ENCODE measurements around the gene ACTN1.

Gene ACTN1

GRCh38 chr14:68970038-68970612, 9.0 kb downstream of the ACTN1 start:
- no peak for DNase-seq (ENCODE audit: extremely low read depth in 1 of 2, low read depth in 1 of 2)

DNA sequence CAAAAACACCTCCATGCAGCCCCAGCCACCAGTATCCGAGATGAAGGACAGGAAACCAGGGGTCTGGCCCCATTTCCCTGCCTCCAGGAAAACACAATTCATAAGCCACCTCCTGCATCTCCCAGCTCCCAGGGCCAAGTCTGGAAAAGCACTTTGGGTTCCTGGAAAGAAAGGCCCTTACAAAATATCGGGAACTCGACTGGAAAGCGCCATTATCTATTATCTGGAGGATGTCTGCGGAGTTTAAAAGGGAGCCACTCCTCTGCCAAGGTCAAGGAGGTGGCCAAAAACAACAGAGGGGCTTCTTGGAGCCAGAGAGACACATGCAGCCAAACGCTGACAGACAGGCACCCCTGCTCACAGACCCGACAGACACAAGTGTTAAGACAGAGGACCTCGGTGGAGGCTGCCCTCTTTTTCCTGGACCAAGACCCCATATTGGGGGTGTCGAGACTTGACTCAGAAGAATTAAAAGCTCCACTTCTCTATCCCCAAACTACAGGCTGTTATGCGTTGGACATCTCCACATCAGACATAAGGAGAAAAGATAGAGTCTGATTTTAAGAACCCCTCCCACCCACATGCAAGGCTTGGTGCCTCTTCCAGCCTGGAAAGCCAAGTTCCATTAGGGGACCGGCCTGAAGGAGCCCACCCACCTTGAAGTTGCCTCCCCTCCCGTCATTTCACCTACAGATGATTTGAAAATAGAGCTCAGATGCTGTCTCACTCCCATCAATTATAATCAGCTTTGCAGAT, 9.6 kb downstream of the ACTN1 start:
- DNase-seq (ENCODE audit: extremely low read depth in 1 of 2, low read depth in 1 of 2) = no peak

- DNase-seq (ENCODE audit: extremely low read depth in 1 of 2, low read depth in 1 of 2) = no peak
Measured at GRCh38 chr14:68968721-68969120, 10.4 kb downstream of the ACTN1 start.

DNA sequence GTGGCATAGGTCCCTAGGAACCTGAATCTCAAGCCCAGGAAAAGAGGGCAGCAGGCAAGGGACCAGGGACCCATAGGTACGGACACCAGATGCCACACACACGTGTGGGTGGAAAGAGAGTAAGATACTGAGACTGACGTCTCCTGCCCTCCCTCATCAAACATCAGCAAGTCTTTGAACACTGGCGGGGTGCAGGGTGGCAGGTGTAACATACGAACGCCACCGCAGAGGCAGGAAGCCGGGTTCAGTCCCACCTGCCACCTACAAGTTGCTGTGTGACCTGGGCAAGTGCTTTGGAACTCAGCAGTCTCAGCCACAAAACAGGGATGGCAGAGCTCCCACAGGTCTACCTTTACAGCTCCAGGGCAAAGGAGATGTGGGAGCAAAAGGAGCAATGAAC, 11.1 kb downstream of the ACTN1 start:
- DNase-seq (ENCODE audit: extremely low read depth in 1 of 2, low read depth in 1 of 2) = no peak

GRCh38 chr14:68967459-68967940, 11.6 kb downstream of the ACTN1 start:
- no peak for DNase-seq (ENCODE audit: extremely low read depth in 1 of 2, low read depth in 1 of 2)

GRCh38 chr14:68966872-68967301, 12.2 kb downstream of the ACTN1 start:
- no peak for DNase-seq (ENCODE audit: extremely low read depth in 1 of 2, low read depth in 1 of 2)

- DNase-seq (ENCODE audit: extremely low read depth in 1 of 2, low read depth in 1 of 2) = no peak
Measured at GRCh38 chr14:68965261-68965761, 13.8 kb downstream of the ACTN1 start.

GRCh38 chr14:68964300-68965093, 14.6 kb downstream of the ACTN1 start:
- DNase-seq (ENCODE audit: extremely low read depth in 1 of 2, low read depth in 1 of 2) = no peak

DNA sequence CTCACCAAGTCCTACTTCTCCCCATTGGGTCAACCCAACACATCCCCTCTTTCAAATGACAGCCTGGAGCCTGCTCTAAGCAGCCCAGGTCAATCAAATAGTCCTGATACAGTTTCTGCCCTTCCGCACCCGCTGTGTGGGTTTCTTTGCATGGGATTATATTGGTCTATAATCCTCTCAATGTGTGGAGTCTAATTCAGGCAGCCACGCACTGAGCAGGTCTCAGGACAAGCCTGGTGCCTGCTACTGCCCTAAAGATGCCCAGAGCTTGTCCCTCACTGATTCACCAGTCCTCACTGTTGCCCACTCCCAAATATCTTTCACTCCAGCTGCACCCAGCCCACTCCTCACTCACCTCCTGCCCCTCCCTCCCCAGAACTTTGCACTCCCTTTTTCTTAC, 16.4 kb downstream of the ACTN1 start:
- DNase-seq (ENCODE audit: extremely low read depth in 1 of 2, low read depth in 1 of 2) = no peak

GRCh38 chr14:68961781-68962584, 17.1 kb downstream of the ACTN1 start:
- no peak for DNase-seq (ENCODE audit: extremely low read depth in 1 of 2, low read depth in 1 of 2)

DNA sequence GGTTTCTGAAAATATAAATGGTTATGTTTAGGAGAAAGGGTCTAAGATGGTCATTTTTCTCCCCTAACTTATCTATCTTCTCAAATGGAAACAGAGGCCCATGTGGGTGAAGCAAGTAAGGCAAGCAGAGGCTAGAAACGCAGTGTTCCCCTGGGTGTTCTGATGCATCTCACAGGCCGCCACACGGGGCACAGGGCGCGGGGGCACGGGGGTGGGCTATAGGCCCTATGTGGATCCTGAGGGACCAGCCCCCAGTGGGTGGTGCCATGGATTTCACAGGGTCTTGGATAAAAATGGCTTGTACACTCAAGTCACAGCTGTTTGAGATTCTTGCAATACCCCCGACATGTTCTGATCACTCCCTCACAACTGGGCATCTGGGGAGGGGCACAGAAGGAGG, 17.7 kb downstream of the ACTN1 start:
- no peak for DNase-seq (ENCODE audit: extremely low read depth in 1 of 2, low read depth in 1 of 2)

DNA sequence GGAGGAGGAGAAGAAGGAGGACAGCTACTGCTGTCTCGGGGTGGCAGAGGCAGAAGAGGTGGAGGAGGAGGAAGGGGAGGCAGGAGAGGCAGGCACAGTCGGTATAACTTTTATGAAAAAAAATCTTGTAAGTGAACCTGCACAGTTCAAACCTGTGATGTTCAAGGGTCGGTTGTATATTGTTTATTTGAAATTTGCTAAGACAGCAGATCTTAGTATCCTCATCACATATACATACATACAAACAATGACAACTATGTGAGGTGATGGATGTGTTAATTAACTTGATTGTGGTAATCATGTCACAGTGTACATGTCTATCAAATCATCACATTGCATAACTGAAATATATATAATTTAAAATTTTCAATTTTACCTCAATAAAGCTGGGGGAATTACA, 19.0 kb downstream of the ACTN1 start:
- DNase-seq (ENCODE audit: extremely low read depth in 1 of 2, low read depth in 1 of 2) = no peak

GRCh38 chr14:68959035-68959434, 20.1 kb downstream of the ACTN1 start:
- no peak for DNase-seq (ENCODE audit: extremely low read depth in 1 of 2, low read depth in 1 of 2)

- DNase-seq (ENCODE audit: extremely low read depth in 1 of 2, low read depth in 1 of 2) = no peak
Measured at GRCh38 chr14:68958553-68958952, 20.5 kb downstream of the ACTN1 start.

GRCh38 chr14:68957775-68958174, 21.3 kb downstream of the ACTN1 start:
- no peak for DNase-seq (ENCODE audit: extremely low read depth in 1 of 2, low read depth in 1 of 2)

DNA sequence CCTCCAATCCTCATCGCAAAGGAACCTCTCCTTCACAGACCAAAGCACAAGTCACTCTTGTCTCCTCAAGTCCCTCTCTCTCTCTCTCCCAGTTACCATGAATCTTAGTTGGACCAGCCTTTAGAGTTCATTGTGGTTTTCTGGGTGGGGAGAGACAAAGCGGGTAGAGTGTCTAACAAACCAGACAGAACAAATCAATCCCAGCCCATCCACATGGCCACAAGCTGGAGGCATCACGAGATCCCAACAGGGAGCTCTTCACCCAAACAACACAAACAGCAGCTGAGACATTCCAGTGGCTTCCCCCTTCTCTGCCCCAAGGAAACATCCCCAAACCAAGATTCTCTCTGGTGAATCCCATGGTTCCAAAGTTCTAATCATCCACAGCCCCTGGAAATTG, 22.4 kb downstream of the ACTN1 start:
- no peak for DNase-seq (ENCODE audit: extremely low read depth in 1 of 2, low read depth in 1 of 2)

DNA sequence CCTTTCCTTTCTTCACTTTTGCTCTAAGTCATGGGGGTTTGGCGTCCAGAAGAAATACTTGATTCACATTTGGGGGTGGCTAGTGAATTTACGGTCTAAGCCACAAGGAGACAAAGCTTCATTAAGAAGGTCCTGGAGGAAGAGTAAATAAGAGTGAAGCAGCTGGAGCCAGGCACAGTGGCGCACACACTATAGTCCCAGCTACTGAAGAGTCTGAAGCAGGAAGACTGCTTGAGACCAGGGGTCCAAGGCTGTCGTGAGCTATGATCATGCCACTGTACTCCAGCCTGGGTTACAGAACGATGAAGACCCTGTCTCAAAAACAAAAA, 23.3 kb downstream of the ACTN1 start:
- no peak for DNase-seq (ENCODE audit: extremely low read depth in 1 of 2, low read depth in 1 of 2)

DNA sequence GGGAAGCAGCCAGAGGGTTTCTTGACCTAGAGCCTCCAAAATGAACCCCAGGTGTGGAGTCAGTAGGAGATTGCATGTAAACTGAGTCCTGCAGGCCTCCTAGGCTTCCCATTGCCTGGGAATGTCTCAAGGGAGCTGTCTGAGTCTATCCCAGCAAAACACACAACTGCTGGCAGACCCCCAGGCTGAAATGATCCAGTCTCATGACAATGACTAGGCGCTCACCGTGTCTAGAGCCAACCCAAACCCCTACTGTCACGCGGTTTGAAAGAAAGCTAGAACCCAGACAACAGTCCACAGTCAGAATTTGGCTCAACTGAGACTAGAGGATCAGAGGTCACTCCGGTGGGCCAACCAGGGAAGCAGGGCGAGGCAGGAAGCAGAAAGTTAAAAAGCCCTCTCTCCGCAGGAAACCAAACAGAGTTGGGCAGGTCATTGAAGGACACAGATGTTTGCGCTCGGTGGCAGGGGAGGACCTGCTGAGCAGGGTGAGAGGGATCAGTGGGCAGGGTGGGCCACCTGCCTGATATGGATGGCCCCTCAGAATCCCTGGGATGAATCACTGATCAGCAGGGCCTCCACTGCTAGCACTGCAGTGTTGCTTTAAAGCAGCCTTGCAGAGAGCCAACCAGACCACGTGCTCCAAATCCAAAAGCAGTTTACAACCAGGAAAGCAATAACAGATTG, 23.8 kb downstream of the ACTN1 start:
- no peak for DNase-seq (ENCODE audit: extremely low read depth in 1 of 2, low read depth in 1 of 2)

DNA sequence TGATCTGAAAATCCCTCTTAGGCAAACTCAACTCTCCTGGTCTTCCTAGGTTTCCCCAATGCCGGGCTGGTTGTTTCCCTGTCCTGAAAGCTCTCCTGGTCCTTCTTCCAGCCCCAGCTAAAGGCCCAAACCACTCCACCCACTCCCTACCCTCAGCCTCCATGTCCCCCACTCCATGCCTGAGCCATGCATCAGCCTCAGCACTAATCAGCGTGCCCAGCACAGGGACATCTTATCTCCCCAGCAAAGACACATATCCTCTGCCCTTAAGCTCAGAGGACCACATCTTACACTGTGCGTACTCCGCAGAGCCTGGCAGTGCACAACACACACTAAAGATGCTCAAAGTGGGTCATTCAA, 25.9 kb downstream of the ACTN1 start:
- no peak for DNase-seq (ENCODE audit: extremely low read depth in 1 of 2, low read depth in 1 of 2)

- no peak for DNase-seq (ENCODE audit: extremely low read depth in 1 of 2, low read depth in 1 of 2)
Measured at GRCh38 chr14:68952531-68953195, 26.4 kb downstream of the ACTN1 start.

Measured in stimulated activated CD8-positive, alpha-beta memory T cell treated with anti-CD3 and anti-CD28 coated beads, Interleukin-7, amount 100 ng/mL, for 48 hours (primary cell).